ENCODE data around the gene PAQR9.

Gene PAQR9

GRCh38 chr3:142982038-142982773, 18.7 kb upstream of the PAQR9 start:
- DNase-seq (ENCODE audit: low read depth in 1 of 2, low spot score in 1 of 2): no peak

- DNase-seq (ENCODE audit: low read depth in 1 of 2, low spot score in 1 of 2): no peak
Observed at GRCh38 chr3:142981108-142981507, 17.6 kb upstream of the PAQR9 start.

- no peak for DNase-seq (ENCODE audit: low read depth in 1 of 2, low spot score in 1 of 2)
Observed at GRCh38 chr3:142977399-142977728, 13.9 kb upstream of the PAQR9 start.

- no peak for DNase-seq (ENCODE audit: low read depth in 1 of 2, low spot score in 1 of 2)
Observed at GRCh38 chr3:142976621-142977398, 13.3 kb upstream of the PAQR9 start.

DNA sequence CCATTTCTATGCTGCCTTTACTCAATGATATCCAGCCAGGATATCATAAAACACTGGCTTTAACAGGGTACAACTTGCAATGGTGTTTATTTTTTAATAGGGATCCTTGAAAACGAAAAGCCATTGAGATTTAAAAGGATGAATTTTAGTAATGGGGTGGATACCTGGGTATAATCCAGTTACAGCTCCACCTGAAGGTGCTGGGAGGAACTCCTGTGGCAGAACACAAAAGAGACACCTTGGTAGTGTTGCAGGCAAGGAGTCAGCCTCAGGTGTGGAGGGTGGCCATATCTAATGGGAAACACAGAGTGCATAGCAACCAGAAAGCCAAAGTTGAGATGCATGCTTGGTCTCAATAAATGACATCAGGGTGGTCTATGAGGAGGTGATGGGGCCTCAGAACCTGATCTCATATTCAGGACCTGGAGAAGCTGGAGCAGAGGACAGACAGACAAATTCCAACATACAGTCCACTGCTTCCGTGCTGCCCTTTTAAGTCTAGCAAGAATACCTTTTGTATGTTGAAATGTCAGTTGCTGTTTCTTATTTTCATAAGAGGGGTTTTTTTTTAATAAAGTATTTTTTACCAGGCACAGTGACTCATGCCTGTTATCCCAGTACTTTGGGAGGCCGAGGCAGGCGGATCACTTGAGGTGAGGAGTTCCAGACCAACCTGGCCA, 12.0 kb upstream of the PAQR9 start:
- DNase-seq (ENCODE audit: low read depth in 1 of 2, low spot score in 1 of 2): no peak

- DNase-seq (ENCODE audit: low read depth in 1 of 2, low spot score in 1 of 2): no peak
Observed at GRCh38 chr3:142973217-142974009, 9.9 kb upstream of the PAQR9 start.

DNA sequence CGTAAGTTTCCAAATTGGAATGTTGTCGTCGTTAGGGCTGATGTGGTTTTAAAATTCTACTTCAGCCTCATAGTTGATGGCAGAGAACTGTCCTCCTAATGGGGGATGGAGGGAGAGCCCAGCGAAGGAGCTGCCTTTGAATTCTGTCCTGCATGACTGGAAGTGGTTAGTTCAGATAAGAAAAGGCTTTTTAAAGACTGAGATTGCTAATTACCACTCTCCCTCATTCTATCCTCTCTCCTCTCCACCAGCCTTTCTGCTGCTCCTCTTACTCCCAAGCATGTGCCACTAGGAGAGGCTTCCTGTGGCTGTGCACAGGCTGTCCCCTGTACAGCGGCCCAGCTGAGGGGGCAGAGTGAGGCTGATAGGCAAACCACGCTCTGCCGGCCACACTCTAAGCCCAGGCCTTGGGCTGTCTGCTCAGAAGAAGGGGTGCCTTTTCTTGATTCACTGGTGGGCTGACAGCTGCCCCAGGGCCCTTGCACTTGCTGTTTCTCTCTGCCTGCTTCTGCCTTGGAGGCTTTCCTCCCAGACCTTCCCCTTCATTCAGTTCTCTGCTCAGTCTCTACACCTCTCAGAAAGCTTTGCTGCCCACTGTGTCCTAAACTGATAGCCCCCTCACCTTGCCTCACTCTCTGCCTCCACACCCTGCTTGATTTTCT, 8.7 kb upstream of the PAQR9 start:
- DNase-seq (ENCODE audit: low read depth in 1 of 2, low spot score in 1 of 2): no peak

GRCh38 chr3:142971431-142971830, 8.0 kb upstream of the PAQR9 start:
- DNase-seq (ENCODE audit: low read depth in 1 of 2, low spot score in 1 of 2): no peak

DNA sequence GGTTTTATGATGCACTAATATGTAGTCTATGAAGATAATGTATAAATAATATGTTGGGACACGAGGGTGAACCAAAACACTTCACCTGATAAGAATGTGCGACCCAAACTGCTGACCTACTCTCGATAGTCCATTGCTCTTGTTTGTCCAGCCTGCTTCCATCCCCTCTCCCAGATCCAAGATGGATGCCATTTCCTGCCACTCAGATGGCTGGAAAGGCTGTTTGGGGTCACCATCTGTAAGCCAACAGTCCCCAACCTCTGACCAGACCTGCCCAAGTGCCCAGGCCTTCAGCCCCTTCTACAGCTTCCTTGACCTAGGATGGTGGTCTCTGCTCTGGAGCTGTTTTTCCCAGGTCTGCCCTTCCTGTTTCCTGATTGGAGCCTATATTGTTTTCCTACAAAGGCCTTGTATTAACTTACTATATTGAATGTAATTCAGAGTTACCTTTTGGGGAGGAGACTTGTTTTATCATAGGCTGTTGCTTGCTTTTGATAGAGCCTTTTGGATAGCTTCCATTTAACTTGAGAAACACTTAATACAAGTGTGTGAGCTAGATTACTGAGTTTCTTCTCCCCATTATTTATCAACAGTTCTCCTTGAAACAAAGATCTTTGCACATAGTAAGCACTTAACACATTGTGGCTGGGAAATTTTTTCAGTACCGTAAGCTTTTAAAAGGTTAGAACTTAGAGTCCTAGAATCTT, 5.0 kb upstream of the PAQR9 start:
- DNase-seq (ENCODE audit: low read depth in 1 of 2, low spot score in 1 of 2): no peak

DNA sequence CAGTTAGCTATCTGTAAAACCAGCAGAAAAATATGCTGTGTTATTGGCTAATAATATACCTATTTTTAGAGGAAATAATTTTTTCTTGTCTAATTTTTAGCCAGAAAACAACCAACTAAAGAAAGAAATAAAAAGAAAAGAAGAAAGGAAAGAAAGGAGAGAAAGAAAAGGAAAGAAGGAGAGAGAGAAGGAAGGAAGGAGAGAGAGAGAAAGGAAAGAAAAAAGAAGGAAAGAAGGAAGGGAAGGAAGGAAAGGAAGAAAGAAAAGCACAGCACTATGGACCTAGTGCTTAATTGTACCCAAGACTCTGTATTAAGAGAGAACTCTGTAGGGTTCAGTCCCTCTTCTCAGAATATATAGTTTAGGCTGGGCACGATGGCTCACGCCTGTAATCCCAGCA, 3.3 kb upstream of the PAQR9 start:
- no peak for DNase-seq (ENCODE audit: low read depth in 1 of 2, low spot score in 1 of 2)

DNA sequence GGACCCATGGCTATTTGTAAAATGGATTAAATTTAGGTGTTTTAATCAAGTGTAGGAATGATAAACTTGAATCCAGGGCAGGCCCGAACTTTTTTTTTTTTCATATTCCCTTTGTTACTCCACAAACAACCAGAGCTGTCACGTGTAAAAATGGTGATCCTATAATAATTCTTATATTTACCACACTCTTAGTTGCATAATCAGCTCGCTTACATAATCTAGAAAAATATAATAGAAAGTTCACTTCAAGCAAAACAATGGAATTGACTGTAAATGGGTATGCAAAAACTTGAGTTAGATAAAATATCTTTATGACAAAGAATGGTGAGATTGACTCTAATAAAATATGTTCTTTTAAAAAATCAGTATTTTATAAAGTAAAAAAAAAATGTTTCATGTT, 2.1 kb upstream of the PAQR9 start:
- no peak for DNase-seq (ENCODE audit: low read depth in 1 of 2, low spot score in 1 of 2)

DNA sequence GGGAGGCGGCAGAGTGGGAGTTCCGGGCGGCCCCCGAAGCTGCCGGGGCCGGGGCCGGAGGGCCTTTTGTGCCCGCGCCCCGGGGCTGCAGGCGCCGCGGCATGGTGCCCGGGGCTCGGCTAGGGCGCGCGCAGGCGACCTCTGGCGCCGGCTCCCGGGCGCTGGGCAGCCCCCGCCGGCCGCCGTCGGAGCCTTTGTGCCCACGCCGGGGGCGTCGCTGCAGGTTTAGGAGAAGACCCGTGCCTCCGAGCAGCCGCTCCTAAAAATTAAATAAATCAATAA, 299 bp downstream of the PAQR9 start:
- no peak for DNase-seq (ENCODE audit: low read depth in 1 of 2, low spot score in 1 of 2)

DNA sequence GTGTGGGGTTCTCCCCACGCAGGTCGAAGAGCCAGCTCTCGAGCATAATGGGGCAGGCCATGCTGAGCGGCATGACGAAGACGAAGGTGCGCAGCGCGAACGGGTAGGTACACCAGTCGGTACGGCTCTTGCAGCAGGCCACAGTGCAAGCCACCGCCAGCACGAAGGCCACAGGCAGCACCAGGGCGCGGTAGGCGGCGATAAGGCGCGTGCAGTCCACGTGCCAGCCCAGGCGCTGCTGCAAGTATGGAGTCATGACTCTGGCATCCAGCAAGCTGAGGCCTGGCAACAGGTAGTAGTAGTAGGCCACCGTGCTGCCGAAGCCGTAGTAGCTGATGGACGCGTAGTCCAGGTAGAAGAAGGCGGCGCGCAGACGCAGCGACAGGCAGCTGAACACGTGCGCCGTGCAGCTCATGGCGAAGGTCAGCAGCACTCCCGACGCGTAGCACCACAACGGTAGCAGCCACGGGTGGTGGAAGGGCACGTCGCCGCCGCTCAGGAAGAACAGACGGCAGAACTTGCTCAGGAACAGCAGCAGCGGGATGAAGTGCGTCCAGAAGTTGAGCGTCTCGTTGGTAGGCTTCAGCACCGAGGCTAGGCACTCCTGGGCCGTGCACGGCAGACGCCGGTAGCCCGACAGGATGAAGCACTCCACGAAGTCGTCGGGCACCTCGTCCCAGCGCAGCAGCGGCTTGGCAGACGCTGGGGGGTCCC, 797 bp downstream of the PAQR9 start:
- no peak for DNase-seq (ENCODE audit: low read depth in 1 of 2, low spot score in 1 of 2)

GRCh38 chr3:142962175-142962519, 1.3 kb downstream of the PAQR9 start:
- DNase-seq (ENCODE audit: low read depth in 1 of 2, low spot score in 1 of 2): no peak

DNA sequence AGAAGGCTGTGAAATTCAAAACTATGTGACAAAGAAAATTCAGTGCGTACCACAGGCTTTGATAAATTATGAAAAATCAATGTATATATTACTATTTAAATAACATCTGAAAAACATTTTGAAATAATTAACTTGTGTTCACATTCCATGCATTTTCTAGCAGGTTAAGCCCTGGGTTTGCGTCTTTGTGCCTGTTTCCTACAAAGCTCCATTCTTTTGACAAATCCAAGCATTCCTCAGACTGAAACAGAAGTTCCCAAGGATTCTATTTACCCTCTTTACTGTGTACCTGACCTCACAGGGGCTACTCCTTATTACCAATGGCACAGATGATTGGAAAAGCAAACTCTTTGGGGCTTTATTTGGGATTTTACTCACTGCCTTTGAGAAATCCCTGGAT, 1.9 kb downstream of the PAQR9 start:
- no peak for DNase-seq (ENCODE audit: low read depth in 1 of 2, low spot score in 1 of 2)

DNA sequence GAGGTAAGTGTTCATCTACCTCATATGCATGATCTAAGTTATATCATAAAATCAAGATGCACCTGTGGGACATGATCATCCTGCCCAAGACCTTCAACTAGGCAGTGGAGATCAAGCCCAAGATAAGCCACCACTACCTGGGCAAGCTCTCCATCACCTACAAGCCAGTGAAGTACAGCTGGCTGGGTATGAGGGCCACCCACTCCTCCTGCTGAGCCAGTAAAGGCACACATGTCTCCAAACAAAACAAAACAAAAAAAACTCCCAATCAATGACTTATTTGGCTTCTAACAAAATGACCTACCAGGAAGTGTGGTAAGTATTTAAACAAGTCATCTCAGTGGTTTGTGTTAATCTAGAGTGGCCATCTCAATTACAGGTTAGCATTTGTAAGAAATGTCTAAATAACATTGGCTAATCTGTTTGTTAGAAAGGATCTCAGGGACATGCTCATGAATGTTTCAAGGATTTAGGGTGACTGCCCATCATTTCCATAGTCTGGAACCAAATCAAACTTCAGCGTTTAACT, 3.1 kb downstream of the PAQR9 start:
- no peak for DNase-seq (ENCODE audit: low read depth in 1 of 2, low spot score in 1 of 2)

DNA sequence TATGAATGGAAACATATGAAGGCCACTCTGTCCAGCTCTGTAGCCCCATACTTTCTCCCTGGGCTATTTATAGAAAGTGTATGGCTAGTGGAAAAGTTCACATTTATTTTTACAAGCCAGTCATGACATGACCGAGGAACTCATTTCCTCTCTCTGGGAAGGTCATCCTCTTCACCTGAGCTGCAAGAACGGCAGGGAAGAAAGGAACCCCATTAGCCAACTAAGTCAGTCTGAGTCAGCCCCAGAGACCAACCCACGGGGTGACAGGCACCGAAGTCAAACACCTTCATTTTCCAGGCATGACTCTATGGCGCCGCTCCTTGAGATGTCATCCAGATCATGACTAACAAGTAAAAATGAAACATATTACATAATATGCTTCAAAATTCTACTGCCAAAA, 4.8 kb downstream of the PAQR9 start:
- no peak for DNase-seq (ENCODE audit: low read depth in 1 of 2, low spot score in 1 of 2)

- no peak for DNase-seq (ENCODE audit: low read depth in 1 of 2, low spot score in 1 of 2)
Observed at GRCh38 chr3:142953443-142953842, 10.0 kb downstream of the PAQR9 start.

- DNase-seq (ENCODE audit: low read depth in 1 of 2, low spot score in 1 of 2): no peak
Observed at GRCh38 chr3:142952272-142953193, 10.9 kb downstream of the PAQR9 start.

All from activated T-helper 1 cell treated with anti-CD3 and anti-CD28 coated beads, Interleukin-2, amount 50 U/mL, for 16 hours (primary cell).